Fibroblast of gingiva (primary cell): ENCODE data around the gene CDC73.

ENCODE experiments used
- DNase-seq: peaks from one replicate; pipeline ENCODE4 v3.0.0-alpha.2; 2011; ENCODE audit warnings: low read depth

The CDC73 gene

DNA sequence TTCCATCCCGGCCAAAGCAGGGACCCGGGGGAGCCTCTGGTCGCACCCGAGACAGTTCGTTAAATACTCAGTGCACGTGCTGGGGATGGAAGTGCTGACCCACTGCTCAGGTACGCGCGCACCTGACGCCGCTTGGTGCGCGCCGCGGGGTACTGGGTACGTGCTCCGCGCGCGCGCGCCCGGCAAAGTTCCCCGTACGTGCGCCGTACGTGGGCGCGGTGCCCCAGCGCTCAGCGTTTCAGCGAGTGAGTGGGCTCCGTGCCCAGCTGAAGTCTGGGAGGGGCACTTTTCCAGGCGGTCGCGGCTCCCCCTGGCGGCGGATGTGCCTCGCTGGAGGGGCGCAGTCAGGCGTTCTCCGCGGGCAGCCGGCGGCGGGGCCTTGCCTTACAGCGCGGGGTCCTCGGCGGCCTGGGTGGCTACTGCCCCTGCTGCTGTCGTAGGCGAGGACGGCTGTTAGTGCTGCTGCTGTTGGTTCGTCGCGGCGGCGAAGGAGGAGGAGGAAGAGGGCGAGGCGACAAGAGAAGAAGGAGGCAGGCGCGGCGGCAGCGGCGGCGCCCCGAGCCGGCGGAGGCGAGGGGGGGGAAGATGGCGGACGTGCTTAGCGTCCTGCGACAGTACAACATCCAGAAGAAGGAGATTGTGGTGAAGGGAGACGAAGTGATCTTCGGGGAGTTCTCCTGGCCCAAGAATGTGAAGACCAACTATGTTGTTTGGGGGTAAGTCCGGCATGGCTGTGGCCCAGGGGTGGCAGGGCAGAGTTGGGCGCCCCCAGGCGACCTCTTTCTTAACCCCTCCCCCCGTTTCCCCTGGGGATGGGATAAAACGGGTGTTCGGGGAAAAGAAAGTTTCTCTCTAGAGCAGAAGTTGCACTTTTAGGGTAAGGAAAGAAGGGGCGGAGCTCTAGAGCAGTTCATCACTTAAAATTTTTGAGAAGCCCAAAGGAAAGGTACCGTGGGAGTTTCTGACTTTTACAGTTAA lies at the start of gene CDC73:
CDC73 (plus strand) TSS at position 416 of the 978 bp plus-strand sequence; CDS start at position 586, 170 bp downstream.
- DNase-seq: peak; percentile 98

DNA sequence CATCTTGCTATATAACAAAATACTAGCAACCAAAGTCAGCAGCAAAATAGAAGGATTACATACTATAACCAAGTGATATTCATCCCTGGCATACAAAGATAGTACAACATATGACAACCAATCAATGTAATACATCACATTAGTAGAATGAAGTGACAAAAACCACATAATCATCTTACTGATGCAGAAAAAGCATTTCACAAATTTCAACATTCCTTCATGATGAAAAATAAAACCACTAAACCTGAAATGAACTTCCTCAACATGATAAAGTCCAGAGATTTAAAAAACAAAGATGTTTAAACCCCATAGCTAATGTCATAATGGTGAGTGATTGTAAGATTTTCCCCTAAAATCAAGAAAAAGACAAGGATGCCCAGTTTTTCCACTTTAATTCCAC lies 43.8 kb upstream of the CDC73 start:
- no peak for DNase-seq

GRCh38 chr1:193079187-193079586 lies 42.6 kb upstream of the CDC73 start:
- DNase-seq: no peak

- DNase-seq: no peak
These were observed 38.3 kb upstream of the CDC73 start for GRCh38 chr1:193083365-193084088.

GRCh38 chr1:193085263-193085662 lies 36.6 kb upstream of the CDC73 start:
- no peak for DNase-seq

GRCh38 chr1:193086342-193086741 lies 35.5 kb upstream of the CDC73 start:
- DNase-seq: no peak

DNA sequence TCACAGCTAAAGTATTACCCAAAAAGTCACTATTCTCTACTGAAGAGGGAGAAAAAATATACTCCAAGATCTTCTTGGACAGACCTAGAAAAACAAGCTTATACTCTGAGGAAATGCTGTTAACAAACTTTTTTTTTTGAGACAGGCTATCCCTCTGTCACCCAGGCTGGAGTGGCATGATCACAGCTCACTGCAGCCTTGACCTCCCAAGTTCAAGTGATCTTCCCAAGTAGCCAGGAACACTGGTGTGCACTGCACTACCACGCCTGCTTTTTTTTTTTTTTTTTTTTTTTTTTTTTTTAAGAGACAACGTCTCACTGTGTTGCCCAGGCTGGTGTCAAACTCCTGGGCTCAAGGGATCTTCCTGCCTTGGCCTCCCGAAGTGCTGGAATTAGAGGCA lies 33.9 kb upstream of the CDC73 start:
- no peak for DNase-seq

DNA sequence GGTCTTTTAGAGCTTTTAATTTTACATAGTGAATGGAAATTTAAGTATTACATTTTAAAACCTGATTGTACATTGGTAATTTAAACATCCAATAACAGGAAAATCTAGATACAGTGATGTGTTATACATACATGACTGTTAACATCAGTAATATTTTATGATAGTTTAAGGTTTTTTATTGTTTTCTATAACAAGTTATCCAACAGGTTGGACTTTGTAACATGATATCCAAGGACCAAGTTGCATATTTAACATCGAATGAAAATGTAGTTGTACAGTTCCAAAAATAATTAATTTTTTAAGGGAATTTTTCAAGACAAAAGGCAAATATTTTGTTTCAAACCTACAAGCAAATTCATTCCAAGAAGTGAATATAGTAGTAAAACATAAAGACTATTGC lies 31.0 kb upstream of the CDC73 start:
- DNase-seq: no peak

DNA sequence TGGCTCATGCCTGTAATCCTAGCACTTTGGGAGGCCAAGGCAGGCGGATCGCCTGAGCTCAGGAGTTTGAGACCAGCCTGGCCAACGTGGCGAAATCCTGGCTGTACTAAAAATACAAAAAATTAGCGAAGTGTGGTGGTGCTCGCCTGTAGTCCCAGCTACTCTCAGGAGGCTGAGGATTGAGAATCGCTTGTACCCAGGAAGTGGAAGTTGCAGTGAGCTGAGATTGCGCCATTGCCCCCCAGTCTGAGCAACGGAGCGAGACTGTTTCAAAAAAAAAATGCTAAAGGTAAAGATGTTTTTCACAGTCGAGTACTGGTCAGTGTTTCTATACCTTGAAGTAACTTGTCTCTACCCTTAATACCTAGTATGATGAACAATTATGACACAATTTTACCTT lies 27.7 kb upstream of the CDC73 start:
- no peak for DNase-seq

DNA sequence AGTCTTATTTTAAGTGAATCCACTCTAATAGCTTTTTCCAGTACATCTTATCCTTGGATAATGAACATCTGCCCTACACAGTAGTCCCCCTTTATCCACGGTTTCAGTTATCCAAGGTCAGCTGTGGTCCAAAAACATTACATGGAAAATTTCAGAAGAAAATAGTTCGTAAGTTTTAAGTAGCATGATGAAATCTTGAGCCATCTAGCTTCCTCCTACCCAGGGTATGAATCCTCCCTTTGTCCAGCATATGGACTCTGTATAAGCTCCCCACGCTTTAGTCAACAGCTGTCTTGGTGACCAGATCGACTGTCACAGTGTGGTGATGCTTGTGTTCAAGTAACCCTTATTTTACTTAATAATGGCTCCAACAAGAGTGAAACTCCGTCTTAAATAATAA lies 19.2 kb upstream of the CDC73 start:
- DNase-seq: no peak

GRCh38 chr1:193103759-193104501 lies 17.9 kb upstream of the CDC73 start:
- no peak for DNase-seq

DNA sequence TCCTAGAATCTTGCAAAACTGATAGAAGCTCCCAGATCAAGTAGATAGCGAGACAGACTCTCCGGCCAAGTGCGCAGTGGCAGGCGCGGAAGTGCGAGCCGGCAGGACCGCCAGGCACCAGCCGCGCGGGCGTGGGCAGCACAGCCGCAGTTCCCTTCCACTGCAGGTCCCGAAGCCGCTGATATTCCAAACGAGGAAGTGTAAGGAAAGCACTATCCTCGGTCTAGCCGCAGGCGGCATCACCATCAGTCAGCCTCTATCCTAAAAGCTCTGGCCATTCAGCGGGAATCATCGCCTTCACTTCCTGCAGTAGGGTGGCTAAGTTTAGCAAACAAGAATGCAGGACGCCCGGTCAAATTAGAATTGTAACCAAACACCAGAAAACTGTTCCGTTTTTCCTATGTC lies 17.3 kb upstream of the CDC73 start:
- DNase-seq: no peak

DNA sequence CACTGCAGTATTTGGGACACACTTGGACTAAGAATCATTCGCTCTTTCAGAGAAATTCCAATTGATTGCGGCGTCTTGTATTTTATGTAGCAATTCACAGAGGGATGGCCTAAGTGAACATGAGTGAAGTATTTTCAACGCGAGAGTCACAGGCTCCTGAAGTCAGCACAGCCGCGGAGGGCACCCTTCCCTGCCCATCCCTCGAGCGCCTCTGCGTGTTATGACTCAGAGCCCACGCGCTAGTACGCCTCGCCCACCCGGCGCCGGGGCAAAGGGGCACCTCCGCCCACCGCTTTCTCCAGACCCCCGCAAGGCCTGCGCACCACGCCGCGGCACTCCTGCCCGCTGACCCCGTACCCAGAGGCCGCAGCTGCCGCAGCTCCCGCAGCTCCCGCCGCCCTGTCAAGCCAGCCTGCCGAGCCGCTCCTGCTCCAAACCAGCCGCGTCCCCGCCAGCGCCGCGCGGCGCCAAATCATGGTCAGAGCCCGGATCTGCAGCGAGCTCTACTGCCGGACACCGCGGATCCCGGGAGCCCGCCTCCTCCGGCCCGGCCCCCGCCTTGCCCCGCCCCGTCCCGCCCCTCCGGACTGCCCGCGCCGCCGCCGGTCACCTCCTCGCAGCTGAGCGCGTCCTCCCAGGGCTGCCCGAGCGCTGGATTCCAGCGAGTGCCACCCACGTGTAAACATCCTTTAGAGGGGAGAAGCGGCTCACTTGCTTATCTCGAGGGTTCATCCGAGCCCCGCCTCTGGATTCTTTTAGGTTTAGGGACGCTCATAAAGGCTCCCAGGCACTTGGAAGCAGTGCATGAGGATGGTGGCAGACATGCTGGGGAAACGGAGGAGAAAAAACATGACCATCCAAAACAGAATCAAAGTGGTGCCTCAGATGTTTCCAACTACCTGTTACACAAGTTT lies 16.7 kb upstream of the CDC73 start, which contains the start of gene GLRX2:
GLRX2 (minus strand) TSS at position 508 of the 914 bp plus-strand sequence; CDS start at position 476, 32 bp downstream.
- DNase-seq: peak; percentile 88

- DNase-seq: no peak
These were observed 16.0 kb upstream of the CDC73 start for GRCh38 chr1:193105821-193106177.

GRCh38 chr1:193108471-193108870 lies 13.4 kb upstream of the CDC73 start:
- DNase-seq: no peak

DNA sequence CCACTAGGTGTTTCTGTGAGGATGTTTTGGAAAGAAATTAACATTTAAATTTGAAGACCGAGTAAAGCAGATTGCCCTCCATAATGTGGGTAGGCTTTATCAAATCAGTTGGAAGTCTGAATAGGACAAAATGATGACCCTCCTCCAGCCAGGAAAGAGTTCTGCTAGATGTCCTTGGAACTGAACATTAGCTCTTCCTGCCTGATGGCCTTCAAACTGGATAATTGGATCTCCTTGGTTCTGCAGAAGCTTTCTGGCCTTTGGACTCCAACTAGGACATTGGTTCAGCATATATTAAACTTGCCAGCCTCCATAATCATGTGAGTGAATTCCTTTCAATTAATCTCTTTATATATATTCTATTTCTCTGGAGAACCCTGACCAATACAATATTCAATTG lies 12.2 kb upstream of the CDC73 start:
- no peak for DNase-seq

GRCh38 chr1:193110246-193110645 lies 11.6 kb upstream of the CDC73 start:
- DNase-seq: no peak

DNA sequence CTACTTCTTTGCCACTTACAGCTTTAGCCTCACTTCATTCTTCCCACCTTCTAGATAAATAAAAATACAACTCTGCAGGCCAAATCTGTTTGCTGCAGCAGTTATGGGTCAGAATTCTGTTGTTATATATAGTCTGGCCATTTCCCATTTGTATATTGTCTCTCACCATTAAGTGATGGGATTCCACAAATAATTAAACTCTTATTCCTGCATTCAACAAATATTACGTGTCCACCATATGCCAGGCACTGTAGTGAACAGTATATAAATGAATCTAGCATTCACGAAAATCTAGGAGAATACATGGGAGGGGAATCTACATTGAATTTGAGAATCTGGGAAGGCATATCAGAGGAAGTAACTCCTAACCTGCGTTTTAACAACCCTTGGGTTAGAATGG lies 11.0 kb upstream of the CDC73 start:
- no peak for DNase-seq

DNA sequence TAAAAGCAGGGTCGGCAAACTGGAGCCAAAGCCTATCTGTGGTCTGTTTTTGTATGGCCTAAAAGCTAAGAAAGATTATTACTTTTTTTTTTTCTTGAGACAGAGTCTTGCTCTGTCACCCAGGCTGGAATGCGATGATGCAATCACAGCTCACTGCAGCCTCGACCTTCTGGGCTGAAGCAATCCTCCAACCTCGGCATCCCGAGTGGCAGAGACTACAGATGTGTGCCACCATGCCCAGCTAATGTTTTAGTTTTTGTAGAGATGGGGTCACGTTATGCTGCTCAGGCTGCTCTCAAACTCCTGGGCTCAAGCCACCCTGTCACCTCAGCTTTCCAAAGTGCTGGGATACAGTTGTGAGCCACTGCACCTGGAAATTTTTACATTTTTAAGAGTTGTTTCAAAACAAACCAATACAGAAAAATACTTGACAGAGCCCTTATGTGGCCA lies 10.2 kb upstream of the CDC73 start:
- DNase-seq: peak; percentile 88

DNA sequence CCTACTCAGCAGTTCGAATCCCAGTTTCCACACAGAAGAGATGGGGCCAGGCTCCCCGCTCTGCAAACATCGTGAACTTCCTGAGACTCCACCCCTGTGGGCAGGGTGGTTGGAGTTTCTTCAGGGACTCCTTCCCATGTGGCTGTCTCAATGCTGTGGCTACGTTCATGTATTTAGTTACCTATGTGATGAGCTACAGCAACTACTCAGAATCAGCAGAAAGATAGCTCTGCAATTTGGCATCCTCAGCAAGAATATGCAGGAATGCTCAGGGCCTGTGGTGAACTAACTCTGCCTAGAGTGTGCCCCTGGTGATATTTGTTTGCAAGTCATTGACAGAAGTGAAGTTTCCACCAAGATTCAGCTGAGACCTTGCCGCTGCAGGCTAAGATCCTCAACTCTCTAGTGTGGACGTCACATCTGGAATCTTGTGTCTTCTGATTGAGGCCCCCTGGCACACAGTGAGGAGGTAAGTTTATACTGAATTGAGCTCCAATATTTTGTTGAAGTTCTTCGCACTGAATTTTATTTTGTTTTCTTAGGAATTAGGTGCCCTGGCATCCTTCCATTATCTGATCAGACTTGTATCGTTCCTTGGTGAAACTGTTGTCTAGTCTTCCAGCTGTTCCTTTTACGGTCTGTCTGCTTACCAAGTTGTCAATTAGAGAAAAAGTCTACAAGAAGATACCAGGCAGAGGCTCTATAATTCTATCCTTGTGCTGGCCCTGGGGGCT lies 8.4 kb upstream of the CDC73 start:
- no peak for DNase-seq

- DNase-seq: no peak
These were observed 7.9 kb upstream of the CDC73 start for GRCh38 chr1:193113992-193114332.
